Activated T-helper 2 cell treated with anti-CD3 and anti-CD28 coated beads, Interferon-gamma antibody, Interleukin-2, Interleukin-4, amounts not matched to agents 10 μg/mL and 5 μg/mL and 100 μg/mL, durations not matched to agents 14 hours and 24 hours and 36 hours (primary cell): ENCODE measurements around the gene TOMM40. TPM values are rescaled to one million over a fixed set of nuclear protein-coding genes. Genes with fewer than 3 reads are reported as not detected.
"Not testable (repeated sequence)": the region's sequence is repeated elsewhere in the genome, so short reads cannot be mapped to it uniquely, and the experiment has no call there.

Source experiments
- DNase-seq: peaks from one replicate; pipeline ENCODE4 v3.0.0; 2021; ENCODE audit warnings: low spot score
- H3K27ac Mint-ChIP-seq: one replicate; pipeline ENCODE4 v1.8.0; 2021; ENCODE audit warnings: mixed read lengths
- H3K27me3 Mint-ChIP-seq: one replicate; pipeline ENCODE4 v1.8.0; 2021; ENCODE audit warnings: low read depth, mixed read lengths
- H3K36me3 Mint-ChIP-seq: one replicate; pipeline ENCODE4 v1.8.0; 2021; ENCODE audit warnings: low read depth, mixed read lengths
- H3K4me1 Mint-ChIP-seq: one replicate; pipeline ENCODE4 v1.8.0; 2021; ENCODE audit warnings: low read depth, mixed read lengths
- H3K4me3 Mint-ChIP-seq: one replicate; pipeline ENCODE4 v1.8.0; 2021; ENCODE audit warnings: low read depth, mild to moderate bottlenecking, moderate library complexity, mixed read lengths
- H3K9me3 Mint-ChIP-seq: one replicate; pipeline ENCODE4 v1.8.0; 2021; ENCODE audit warnings: mixed read lengths
- intact Hi-C: fragments of 100-400 bp; cut with micrococcal nuclease; formaldehyde crosslinking; loops from one replicate; pipeline ENCODE4 v1.15.1; 2023
- total RNA-seq: library from RNA; stranded (reverse); gene quantifications from 2 replicates; pipeline ENCODE4 v1.2.3, GENCODE V29; 2022

The TOMM40 gene
- total RNA-seq, 1 donor from 2014 or later = 152 TPM

DNA sequence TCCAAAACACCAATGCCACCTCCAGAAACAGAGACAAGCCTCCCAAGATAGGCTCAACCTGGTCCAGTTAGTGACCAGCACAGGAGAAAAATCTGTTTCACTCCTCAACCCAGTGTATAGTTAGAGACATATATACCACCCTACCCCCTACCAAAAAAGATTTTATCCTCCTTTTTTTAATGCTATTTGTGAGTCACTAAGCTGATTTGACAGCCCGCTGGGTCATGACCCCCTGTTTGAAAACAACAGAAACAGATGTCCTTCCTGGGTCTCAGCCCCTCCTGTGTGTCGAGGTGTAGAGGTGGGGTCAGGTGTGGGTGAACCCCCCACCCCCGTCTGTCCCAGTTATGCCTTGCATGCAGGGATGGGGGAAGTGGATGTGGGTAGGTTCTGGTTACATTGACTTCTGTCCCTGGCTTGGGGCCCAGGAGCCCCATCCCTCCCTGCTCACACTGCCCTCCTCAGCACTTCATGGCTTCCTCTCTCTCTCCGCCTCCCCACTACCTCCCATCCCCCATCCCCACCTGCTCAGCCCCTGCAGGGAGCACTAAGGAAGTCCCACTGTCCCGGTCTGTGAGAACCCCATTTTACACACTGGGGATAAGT, 14.0 kb upstream of the TOMM40 start:
- intact Hi-C loops = no loop called here
- no peak overlapping the region for H3K27ac Mint-ChIP-seq
- no peak overlapping the region for H3K4me3 Mint-ChIP-seq
- DNase-seq = no peak
- H3K9me3 Mint-ChIP-seq = no peaks in the 10 kb centered on the region
- no peaks in the 10 kb centered on the region for H3K27me3 Mint-ChIP-seq
- no peaks in the 10 kb centered on the region for H3K36me3 Mint-ChIP-seq
- no peaks in the 10 kb centered on the region for H3K4me1 Mint-ChIP-seq

GRCh38 chr19:44878120-44878865, 12.8 kb upstream of the TOMM40 start:
- no peaks in the 10 kb centered on the region for H3K27me3 Mint-ChIP-seq
- H3K4me1 Mint-ChIP-seq = no peaks in the 10 kb centered on the region
- no peaks in the 10 kb centered on the region for H3K9me3 Mint-ChIP-seq
- H3K27ac Mint-ChIP-seq = no peak overlapping the region
- no peak overlapping the region for H3K4me3 Mint-ChIP-seq
- DNase-seq = no peak
- H3K36me3 Mint-ChIP-seq = no peaks in the 10 kb centered on the region
- intact Hi-C loops = no loop called here

- Mint-ChIP-seq H3K9me3 (no peaks in the 10 kb centered on the region), H3K36me3 (no peaks in the 10 kb centered on the region), H3K4me1 (no peaks in the 10 kb centered on the region), H3K4me3 (no peak overlapping the region), H3K27me3 (no peaks in the 10 kb centered on the region), H3K27ac (no peak overlapping the region)
- no peak for DNase-seq
- intact Hi-C loops = no loop called here
Observed at GRCh38 chr19:44879309-44880065, 11.6 kb upstream of the TOMM40 start.

DNA sequence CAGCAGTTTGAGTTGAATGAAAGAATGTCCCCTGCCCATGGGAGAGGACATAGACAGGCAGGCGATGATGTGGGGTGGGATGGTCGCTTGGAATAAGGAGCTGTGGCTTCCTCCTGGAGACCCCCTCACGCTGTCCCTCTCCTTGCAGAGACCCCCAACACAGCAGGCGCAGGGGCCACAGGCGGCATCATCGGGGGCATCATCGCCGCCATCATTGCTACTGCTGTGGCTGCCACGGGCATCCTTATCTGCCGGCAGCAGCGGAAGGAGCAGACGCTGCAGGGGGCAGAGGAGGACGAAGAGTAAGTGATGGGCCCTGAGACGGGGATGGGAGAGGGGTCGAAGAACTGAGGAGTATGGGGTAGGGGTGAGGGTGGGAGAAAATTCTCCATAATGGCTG, 9.0 kb upstream of the TOMM40 start:
- H3K9me3 Mint-ChIP-seq = no peaks in the 10 kb centered on the region
- H3K27ac Mint-ChIP-seq = no peak overlapping the region
- no peak overlapping the region for H3K4me3 Mint-ChIP-seq
- H3K36me3 Mint-ChIP-seq = no peaks in the 10 kb centered on the region
- H3K27me3 Mint-ChIP-seq = no peaks in the 10 kb centered on the region
- intact Hi-C loops = no loop called here
- no peak for DNase-seq
- H3K4me1 Mint-ChIP-seq = no peaks in the 10 kb centered on the region

GRCh38 chr19:44882619-44883397, 8.2 kb upstream of the TOMM40 start:
- H3K27ac Mint-ChIP-seq, H3K36me3 Mint-ChIP-seq, H3K4me1 Mint-ChIP-seq, H3K27me3 Mint-ChIP-seq, DNase-seq, H3K9me3 Mint-ChIP-seq, intact Hi-C loops, H3K4me3 Mint-ChIP-seq: not testable (repeated sequence)

- no peak for DNase-seq
- Mint-ChIP-seq H3K9me3 (peaks cover under 1% of the 10 kb centered on the region), H3K4me1 (peaks cover under 1% of the 10 kb centered on the region), H3K27ac (no peak overlapping the region), H3K27me3 (no peaks in the 10 kb centered on the region), H3K36me3 (no peaks in the 10 kb centered on the region), H3K4me3 (no peak overlapping the region)
- intact Hi-C loops = no loop called here
Observed at GRCh38 chr19:44883922-44884321, 7.1 kb upstream of the TOMM40 start.

DNA sequence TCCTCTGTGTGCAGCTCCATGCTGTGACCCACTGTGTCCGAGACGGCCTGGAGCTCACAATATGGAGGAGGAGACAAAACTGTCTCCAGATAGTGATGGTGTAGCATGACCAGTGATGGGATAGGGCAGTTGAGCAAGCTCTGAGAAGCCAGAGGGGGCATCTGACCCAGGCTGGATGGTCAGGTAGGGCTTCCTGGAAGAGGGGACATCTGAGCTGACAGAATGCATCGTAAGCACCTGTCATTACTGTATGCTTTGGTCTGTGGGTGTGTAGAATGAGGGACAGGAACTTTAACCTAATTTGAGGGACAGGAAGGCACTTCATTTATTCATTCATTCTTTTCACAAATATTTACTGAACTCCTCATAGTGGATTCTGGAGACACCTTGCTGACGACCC, 6.5 kb upstream of the TOMM40 start:
- intact Hi-C loops = no loop called here
- Mint-ChIP-seq H3K36me3 (no peaks in the 10 kb centered on the region), H3K4me1 (peaks cover 3% of the 10 kb centered on the region), H3K27ac (no peak overlapping the region), H3K27me3 (no peaks in the 10 kb centered on the region), H3K4me3 (no peak overlapping the region), H3K9me3 (peaks cover 4% of the 10 kb centered on the region)
- DNase-seq = no peak

DNA sequence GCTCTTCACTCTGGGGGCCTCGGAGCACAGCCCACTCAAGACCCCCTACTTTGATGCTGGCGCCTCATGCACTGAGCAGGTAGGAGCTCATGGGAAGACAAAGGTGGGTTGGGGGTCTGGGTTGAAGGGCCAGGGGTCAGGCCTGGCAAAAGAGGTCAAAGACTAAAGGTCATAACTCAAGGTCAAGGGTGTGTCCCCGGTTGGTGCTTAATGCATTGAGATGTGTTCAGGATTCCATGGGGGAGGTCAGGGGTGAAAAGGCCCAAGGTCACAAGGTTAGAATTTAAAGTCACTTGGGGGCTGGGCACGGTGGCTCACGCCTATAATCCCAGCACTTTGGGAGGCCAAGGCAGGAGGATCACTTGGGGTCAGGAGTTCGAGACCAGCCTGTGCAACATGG, 4.9 kb upstream of the TOMM40 start:
- Mint-ChIP-seq H3K36me3 (no peaks in the 10 kb centered on the region), H3K4me1 (peaks cover 6% of the 10 kb centered on the region), H3K4me3 (no peak overlapping the region), H3K9me3 (peaks cover 4% of the 10 kb centered on the region), H3K27ac (no peak overlapping the region), H3K27me3 (no peaks in the 10 kb centered on the region)
- intact Hi-C loops = no loop called here
- DNase-seq = no peak

- Mint-ChIP-seq H3K9me3 (peaks cover 4% of the 10 kb centered on the region), H3K4me3 (no peak overlapping the region), H3K4me1 (peaks cover 15% of the 10 kb centered on the region), H3K27ac (no peak overlapping the region), H3K36me3 (peaks cover 12% of the 10 kb centered on the region), H3K27me3 (no peaks in the 10 kb centered on the region)
- intact Hi-C loops = no loop called here
- DNase-seq = no peak
Observed at GRCh38 chr19:44887648-44888047, 3.4 kb upstream of the TOMM40 start.

DNA sequence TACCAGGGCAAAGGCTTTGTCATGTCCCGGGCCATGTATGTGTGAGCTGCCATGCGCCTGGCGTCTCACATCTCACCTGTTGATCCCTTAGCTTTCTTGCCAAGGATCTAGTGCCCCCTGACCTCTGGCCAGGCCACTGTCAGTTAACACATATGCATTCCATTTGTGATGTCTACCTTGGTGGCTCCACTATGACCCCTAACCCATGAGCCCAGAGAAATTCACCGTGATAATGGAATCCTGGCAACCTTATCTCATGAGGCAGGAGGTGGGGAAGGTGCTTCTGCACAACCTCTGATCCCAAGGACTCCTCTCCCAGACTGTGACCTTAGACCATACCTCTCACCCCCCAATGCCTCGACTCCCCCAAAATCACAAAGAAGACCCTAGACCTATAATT, 2.7 kb upstream of the TOMM40 start:
- Mint-ChIP-seq H3K4me3 (peak overlapping the region; percentile 22), H3K36me3 (peaks cover 18% of the 10 kb centered on the region), H3K4me1 (peaks cover 19% of the 10 kb centered on the region)
- intact Hi-C loops, DNase-seq, H3K27ac Mint-ChIP-seq, H3K27me3 Mint-ChIP-seq, H3K9me3 Mint-ChIP-seq: not testable (repeated sequence)

DNA sequence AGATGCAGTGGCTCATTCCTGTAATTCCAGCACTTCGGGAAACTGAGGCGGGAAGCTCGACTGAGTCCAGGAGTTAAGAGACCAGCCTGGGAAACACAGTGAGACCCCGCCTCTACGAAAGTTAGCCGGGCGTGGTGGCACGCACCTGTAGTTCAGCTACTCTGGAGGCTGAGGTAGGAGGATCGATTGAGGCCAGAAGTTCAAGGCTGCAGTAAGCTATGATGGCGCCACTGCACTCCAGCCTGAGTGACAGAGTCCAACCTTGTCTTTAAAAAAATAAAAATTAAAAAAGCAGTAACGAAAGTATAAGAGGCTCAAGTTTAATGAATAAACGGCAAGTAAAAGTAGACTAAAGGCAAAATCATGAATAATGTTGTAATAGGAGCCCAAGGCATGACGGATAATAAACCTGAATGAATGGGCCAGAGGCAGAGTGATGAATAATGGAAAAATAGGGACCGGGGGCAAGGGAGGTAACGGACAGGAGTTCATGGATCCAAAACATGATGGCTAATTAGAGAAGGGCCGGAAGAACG, 1.2 kb upstream of the TOMM40 start:
- H3K27ac Mint-ChIP-seq = peak overlapping the region; percentile 97
- DNase-seq = no peak
- intact Hi-C loops = loop anchor here (1.0 to 2.0 kb wide), 4 partner anchors 43 to 202 kb away; partner anchors contain the start of genes CLPTM1 and NECTIN2
- peaks cover 31% of the 10 kb centered on the region for H3K36me3 Mint-ChIP-seq
- H3K4me3 Mint-ChIP-seq = peak overlapping the region; percentile 77
- H3K27me3 Mint-ChIP-seq = no peaks in the 10 kb centered on the region
- peaks cover 19% of the 10 kb centered on the region for H3K4me1 Mint-ChIP-seq
- peaks cover 4% of the 10 kb centered on the region for H3K9me3 Mint-ChIP-seq

DNA sequence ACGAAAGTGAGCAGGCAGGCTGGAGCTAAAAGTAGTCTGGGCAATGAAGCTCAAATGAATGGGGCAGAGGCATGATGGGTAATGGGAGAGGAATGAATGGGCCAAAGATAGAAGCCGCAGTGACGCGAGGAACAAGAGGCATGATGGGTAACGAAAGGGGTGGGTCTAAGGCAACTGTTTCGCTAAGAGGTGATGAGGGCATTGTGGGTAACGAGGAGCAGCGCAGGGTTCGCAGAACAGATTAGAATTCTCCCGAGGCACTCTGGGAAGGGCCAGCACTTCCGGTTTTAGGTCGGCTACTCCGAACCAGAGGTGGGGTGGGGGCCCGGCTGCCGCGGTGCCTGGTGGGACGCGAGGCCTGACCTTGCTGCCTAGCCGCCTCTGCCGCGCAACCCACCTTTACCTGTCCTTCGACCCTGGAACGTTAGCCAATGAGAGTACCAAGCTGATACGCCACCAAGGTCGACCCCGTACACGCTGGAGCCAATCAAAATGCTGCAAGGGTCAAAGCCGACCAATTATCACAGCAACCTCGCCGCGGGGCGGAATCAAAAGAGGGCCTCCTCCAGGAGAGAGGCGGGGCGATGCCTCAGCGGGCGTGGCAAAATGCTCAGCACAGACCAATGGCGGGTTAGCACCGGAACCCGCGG, 563 bp upstream of the TOMM40 start:
- Mint-ChIP-seq H3K4me1 (peaks cover 19% of the 10 kb centered on the region), H3K9me3 (peaks cover 4% of the 10 kb centered on the region), H3K27me3 (no peaks in the 10 kb centered on the region), H3K4me3 (peak overlapping the region; percentile 77), H3K27ac (peak overlapping the region; percentile 97), H3K36me3 (peaks cover 36% of the 10 kb centered on the region)
- intact Hi-C loops = loop anchor here (1.0 to 2.0 kb wide), 4 partner anchors 44 to 202 kb away; partner anchors contain the start of genes CLPTM1 and NECTIN2
- DNase-seq = peak; percentile 100
